Choroid plexus epithelial cell (primary cell): ENCODE measurements around the gene LCE5A.

Experiments
- DNase-seq: peaks from one replicate; pipeline ENCODE4 v3.0.0-alpha.2; 2010; ENCODE audit warnings: low read depth
- H3K4me3 ChIP-seq: 2 replicates; pipeline ENCODE4 v1.5.1; 2011; ENCODE audit warnings: low read depth, mild to moderate bottlenecking, control low read depth, low read length, moderate library complexity
- TF ChIP-seq, protein P1 (sequence below): conservative IDR thresholded peaks from 2 replicates; pipeline ENCODE4 v1.5.1; 2011; ENCODE audit warnings: low read depth, mild to moderate bottlenecking, control low read depth, inconsistent platforms, low read length, moderate library complexity

LCE5A gene

GRCh38 chr1:152514715-152515433, 4.3 kb downstream of the LCE5A start:
- H3K4me3 ChIP-seq, result no peak overlapping the region
- TF ChIP-seq, protein P1, sequence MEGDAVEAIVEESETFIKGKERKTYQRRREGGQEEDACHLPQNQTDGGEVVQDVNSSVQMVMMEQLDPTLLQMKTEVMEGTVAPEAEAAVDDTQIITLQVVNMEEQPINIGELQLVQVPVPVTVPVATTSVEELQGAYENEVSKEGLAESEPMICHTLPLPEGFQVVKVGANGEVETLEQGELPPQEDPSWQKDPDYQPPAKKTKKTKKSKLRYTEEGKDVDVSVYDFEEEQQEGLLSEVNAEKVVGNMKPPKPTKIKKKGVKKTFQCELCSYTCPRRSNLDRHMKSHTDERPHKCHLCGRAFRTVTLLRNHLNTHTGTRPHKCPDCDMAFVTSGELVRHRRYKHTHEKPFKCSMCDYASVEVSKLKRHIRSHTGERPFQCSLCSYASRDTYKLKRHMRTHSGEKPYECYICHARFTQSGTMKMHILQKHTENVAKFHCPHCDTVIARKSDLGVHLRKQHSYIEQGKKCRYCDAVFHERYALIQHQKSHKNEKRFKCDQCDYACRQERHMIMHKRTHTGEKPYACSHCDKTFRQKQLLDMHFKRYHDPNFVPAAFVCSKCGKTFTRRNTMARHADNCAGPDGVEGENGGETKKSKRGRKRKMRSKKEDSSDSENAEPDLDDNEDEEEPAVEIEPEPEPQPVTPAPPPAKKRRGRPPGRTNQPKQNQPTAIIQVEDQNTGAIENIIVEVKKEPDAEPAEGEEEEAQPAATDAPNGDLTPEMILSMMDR, result no peak
- DNase-seq, result no peak

- H3K4me3 ChIP-seq, result no peak overlapping the region
- TF ChIP-seq, protein P1, result no peak
- no peak for DNase-seq
Measured at GRCh38 chr1:152515434-152515783, 4.8 kb downstream of the LCE5A start.

- no peak for DNase-seq
- TF ChIP-seq, protein P1, result no peak
- H3K4me3 ChIP-seq, result no peak overlapping the region
Measured at GRCh38 chr1:152516082-152516481, 5.5 kb downstream of the LCE5A start.

DNA sequence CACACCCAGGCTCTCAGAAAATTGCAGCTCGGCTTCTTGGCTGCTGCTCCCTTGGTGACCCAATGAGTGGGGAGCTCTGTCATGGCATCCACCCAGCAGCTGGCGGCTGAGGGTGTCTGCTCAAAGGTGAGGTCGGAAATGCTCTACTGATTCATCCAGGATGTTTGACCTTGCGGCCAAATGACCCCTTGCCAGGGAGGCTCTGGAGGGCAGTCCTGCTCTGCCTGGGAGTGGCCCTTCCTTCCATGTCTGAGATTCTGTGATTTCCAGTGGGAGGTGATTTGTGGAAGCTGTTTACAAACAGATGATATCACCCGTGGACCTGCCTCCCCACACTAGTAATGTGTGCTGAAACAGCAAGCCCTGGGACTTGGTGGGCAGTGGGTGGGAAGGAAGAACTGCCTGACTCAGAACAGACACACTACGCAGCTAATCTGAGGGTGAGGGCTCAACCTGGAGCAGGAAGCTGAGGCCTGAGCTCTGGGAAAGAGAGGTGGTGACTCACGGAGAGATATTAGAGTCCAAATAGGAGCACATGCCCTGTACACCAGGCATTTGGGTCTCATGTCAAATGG, 6.7 kb downstream of the LCE5A start:
- no peak for DNase-seq
- H3K4me3 ChIP-seq, result no peak overlapping the region
- TF ChIP-seq, protein P1, result no peak

- TF ChIP-seq, protein P1, result no peak
- DNase-seq, result no peak
- H3K4me3 ChIP-seq, result no peak overlapping the region
Measured at GRCh38 chr1:152519851-152520250, 9.2 kb downstream of the LCE5A start.

- no peak overlapping the region for H3K4me3 ChIP-seq
- TF ChIP-seq, protein P1, result no peak
- DNase-seq, result no peak
Measured at GRCh38 chr1:152520561-152521090, 10.0 kb downstream of the LCE5A start.

GRCh38 chr1:152525080-152525641, 14.6 kb downstream of the LCE5A start:
- no peak overlapping the region for H3K4me3 ChIP-seq
- TF ChIP-seq, protein P1, result no peak
- no peak for DNase-seq
